Endothelial cell of umbilical vein (primary cell): Measurements from ENCODE around the gene CNN1. TPM values are rescaled to one million over a fixed set of nuclear protein-coding genes. Genes with fewer than 3 reads are reported as not detected.

Source experiments
- BruUV-seq: library from RNA; stranded (reverse); fragments of 400-500 nt; replicated peaks from 2 replicates; lab custom pipeline; 2021; lab: Mats Ljungman, UMichigan
- CTCF ChIA-PET: fragments of 300-600, 350-600 bp; sonication (Branson Sonifier 250); formaldehyde crosslinking; loops from one replicate; lab custom pipeline; 2021; ENCODE audit warnings: antibody characterized with exemption, inconsistent platforms; lab: Charles Lee
- POLR2A ChIA-PET: fragments of 300-600, 350-600 bp; sonication (Branson Sonifier 250); formaldehyde crosslinking; loops from one replicate; lab custom pipeline; 2021; ENCODE audit warnings: antibody characterized with exemption, inconsistent platforms; lab: Charles Lee
- DNase-seq: peaks from one replicate; pipeline ENCODE4 v3.0.0-alpha.2; 2011; ENCODE audit warnings: low read depth, low spot score
- FAIRE-seq: peaks from 2 replicates; lab custom pipeline; 2011; peaks lifted over from hg19 to GRCh38; lab: Jason Lieb, UNC
- H2AFZ ChIP-seq: 2 replicates; pipeline ENCODE4 v1.6.0; 2012; ENCODE audit warnings: low read depth, low read length, control low read depth, inconsistent platforms
- H3K27ac ChIP-seq: 2 replicates; pipeline ENCODE4 v1.5.1; 2011; ENCODE audit warnings: low read depth, mild to moderate bottlenecking, control low read depth, low read length, moderate library complexity; ENCODE audit not compliant: insufficient read depth
- H3K27me3 ChIP-seq, 2 experiments: 2 replicates each; pipeline versions ENCODE4 v1.6.0 to v1.6.1; 2011; ENCODE audit warnings: low read length in 2 of 2, mixed read lengths in 1 of 2; ENCODE audit not compliant: control insufficient read depth in 2 of 2, insufficient read depth in 2 of 2
- H3K36me3 ChIP-seq, 2 experiments: 2 replicates in 1 of 2; 3 replicates in 1 of 2; pipeline ENCODE4 v1.5.1; 2011; ENCODE audit warnings: low read length in 2 of 2, mild to moderate bottlenecking in 1 of 2, moderate library complexity in 1 of 2; ENCODE audit not compliant: control insufficient read depth in 2 of 2, insufficient read depth in 2 of 2; ENCODE audit errors: extremely low read depth in 1 of 2
- H3K4me1 ChIP-seq: 3 replicates; pipeline ENCODE4 v1.5.1; 2011; ENCODE audit warnings: mild to moderate bottlenecking, low read length; ENCODE audit not compliant: control insufficient read depth, insufficient read depth; ENCODE audit errors: extremely low read depth
- H3K4me2 ChIP-seq: 2 replicates; pipeline ENCODE4 v1.6.1; 2011; ENCODE audit warnings: low read length, control low read depth, mixed read lengths; ENCODE audit not compliant: insufficient read depth
- H3K4me3 ChIP-seq, 3 experiments: fragments of 200-600 bp in 1 of 3; sonication (generic), shearing (Covaris generic) in 1 of 3; replicated peaks in 1 of 3; 2 replicates each; pipeline ENCODE4 v1.5.1; 2011 to 2016; ENCODE audit warnings: control low read depth in 3 of 3, low read length in 3 of 3, mild to moderate bottlenecking in 2 of 3, inconsistent platforms in 1 of 3, low read depth in 1 of 3, moderate library complexity in 1 of 3; ENCODE audit not compliant: insufficient read depth in 1 of 3
- H3K79me2 ChIP-seq: 2 replicates; pipeline ENCODE4 v1.6.0; 2012; ENCODE audit warnings: low read length, inconsistent platforms; ENCODE audit not compliant: control insufficient read depth, insufficient read depth
- H3K9ac ChIP-seq: replicated peaks from 2 replicates; pipeline ENCODE3; 2011; ENCODE audit warnings: low read length, control low read depth; ENCODE audit not compliant: insufficient read depth; ENCODE audit errors: extremely low read depth
- H3K9me1 ChIP-seq: replicated peaks from 3 replicates; pipeline ENCODE4 v1.6.0; 2011; ENCODE audit warnings: mild to moderate bottlenecking, low read length; ENCODE audit not compliant: control insufficient read depth, insufficient read depth; ENCODE audit errors: extremely low read depth
- H3K9me3 ChIP-seq: replicated peaks from 2 replicates; pipeline ENCODE4 v1.5.1; 2012; ENCODE audit warnings: low read length, inconsistent platforms; ENCODE audit not compliant: control insufficient read depth, insufficient read depth
- H4K20me1 ChIP-seq: replicated peaks from 2 replicates; pipeline ENCODE3; 2011; ENCODE audit warnings: mild to moderate bottlenecking, low read length; ENCODE audit not compliant: control insufficient read depth, insufficient read depth; ENCODE audit errors: extremely low read depth
- EZH2 ChIP-seq: IDR thresholded peaks from 2 replicates; pipeline ENCODE4 v1.6.1; 2012; ENCODE audit warnings: borderline replicate concordance, low read depth, mild to moderate bottlenecking, moderate library complexity, low read length, inconsistent platforms; ENCODE audit not compliant: severe bottlenecking
- FOS ChIP-seq: IDR thresholded peaks from 2 replicates; pipeline ENCODE4 v1.6.1; 2011; ENCODE audit warnings: mild to moderate bottlenecking, low read length, moderate library complexity, borderline replicate concordance; ENCODE audit not compliant: insufficient read depth
- GATA2 ChIP-seq: IDR thresholded peaks from 2 replicates; pipeline ENCODE4 v1.7.0; 2011; ENCODE audit warnings: low read depth, mild to moderate bottlenecking, moderate library complexity, mixed read lengths, low read length; ENCODE audit not compliant: insufficient read length, insufficient read depth
- JUN ChIP-seq: IDR thresholded peaks from 2 replicates; pipeline ENCODE4 v1.6.1; 2011; ENCODE audit warnings: borderline replicate concordance, low read depth; ENCODE audit not compliant: insufficient read length, insufficient read depth
- MYC ChIP-seq: IDR thresholded peaks from one replicate; pipeline ENCODE4 v1.6.1; 2011; ENCODE audit warnings: mild to moderate bottlenecking, low read depth, low read length
- POLR2A ChIP-seq: IDR thresholded peaks from 2 replicates; pipeline ENCODE4 v1.6.1; 2012; ENCODE audit warnings: low read depth, mild to moderate bottlenecking, control low read depth, low read length
- POLR2AphosphoS5 ChIP-seq: IDR thresholded peaks from 2 replicates; pipeline ENCODE4 v1.6.1; 2012; ENCODE audit warnings: low read depth, mild to moderate bottlenecking, control low read depth, low read length, moderate library complexity; ENCODE audit not compliant: insufficient read depth
- dilution Hi-C: fragments of 300-500 bp; cut with MboI; formaldehyde crosslinking; loops from one replicate; pipeline ENCODE4 v1.15.0; 2019; ENCODE audit warnings: low sequenced_read_pairs; ENCODE audit not compliant: extremely low pct_ligation_motif_present
- intact Hi-C: fragments of 100-400 bp; cut with micrococcal nuclease; formaldehyde crosslinking; loops from one replicate; pipeline ENCODE4 v1.10.0; 2022
- polyA plus RNA-seq, 4 experiments: library from polyadenylated mRNA; depleted of rRNA in 3 of 4; stranded (reverse) in 3 of 4; unstranded in 1 of 4; fragments of >200 nt; gene quantifications; 2 replicates each; pipeline versions ENCODE4 v1.2.1 to v1.2.3, GENCODE V29; 2011 to 2012; ENCODE audit warnings: missing spikeins in 1 of 4
- total RNA-seq: library from RNA; stranded (reverse); gene quantifications from 2 replicates; pipeline ENCODE4 v1.2.3, GENCODE V29; 2021
- TF ChIP-seq, protein P1 (sequence below): IDR thresholded peaks from 2 replicates; pipeline ENCODE4 v1.6.1; 2011; ENCODE audit not compliant: insufficient read depth, insufficient read length
- TF ChIP-seq, protein P2 (sequence below), 2 donors: IDR thresholded peaks; 1 replicate in 1 of 2; 2 replicates in 1 of 2; pipeline ENCODE4 v1.5.1; 2011; ENCODE audit warnings: low read length in 2 of 2, mild to moderate bottlenecking in 2 of 2, moderate library complexity in 2 of 2, control low read depth in 1 of 2, inconsistent platforms in 1 of 2, low read depth in 1 of 2; ENCODE audit not compliant: insufficient read depth in 1 of 2; ENCODE audit errors: extremely low read depth in 1 of 2

Gene CNN1
- total and polyA plus RNA-seq, 2 donors (not counting 3 experiments of a cell fraction or from before 2014, with no cell fraction given) = 0.76 TPM; not detected in 1

DNA sequence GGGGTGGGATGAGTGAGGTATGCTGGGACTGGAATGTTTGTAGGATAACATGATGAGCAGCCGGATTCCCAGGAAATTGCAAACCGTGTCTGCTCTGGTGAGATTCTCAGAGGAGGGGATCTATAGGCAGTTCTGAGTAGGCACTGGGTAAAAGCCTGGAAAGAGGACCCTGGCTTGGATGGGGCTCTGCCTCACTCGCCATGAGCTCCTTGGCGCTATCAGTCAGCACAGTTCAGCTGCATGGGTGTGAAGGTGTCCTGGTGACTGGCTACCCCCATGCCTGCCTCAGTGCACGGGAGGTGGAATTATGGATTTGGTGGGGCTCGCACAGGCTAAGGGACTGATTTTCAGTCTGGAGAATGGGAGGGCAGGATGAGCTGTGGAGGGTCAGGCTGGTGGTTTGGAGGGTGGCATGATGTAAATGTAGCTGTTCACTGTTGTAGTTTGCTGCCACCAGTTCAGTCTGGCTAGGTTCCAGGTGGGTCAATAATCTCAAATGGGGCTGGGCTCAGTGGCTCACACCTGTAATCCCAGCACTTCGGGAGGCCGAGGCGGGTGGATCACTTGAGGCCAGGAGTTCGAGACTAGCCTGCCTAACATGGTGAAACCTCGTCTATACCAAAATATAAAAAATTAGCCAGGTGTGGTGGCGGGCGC lies 49.5 kb downstream of the CNN1 start:
- POLR2A ChIA-PET = no interaction called here
- Histone ChIP-seq H3K36me3 (no peaks in the 10 kb centered on the region), H3K4me3 (no peak overlapping the region), H2AFZ (peak overlapping the region; percentile 7), H3K27ac (no peak overlapping the region), H3K9me1 (no peaks in the 10 kb centered on the region), H3K9me3 (no peaks in the 10 kb centered on the region), H3K9ac (no peak overlapping the region), H3K27me3 (no peaks in the 10 kb centered on the region), H4K20me1 (no peaks in the 10 kb centered on the region), H3K4me2 (no peak overlapping the region), H3K4me1 (no peaks in the 10 kb centered on the region), H3K79me2 (no peaks in the 10 kb centered on the region)
- dilution Hi-C loops = no loop called here
- intact Hi-C loops = loop anchor here (1.0 to 5.0 kb wide), 7 partner anchors 29 to 346 kb away; partner anchors contain the start of genes ECSIT, ELOF1, ODAD3 and PRKCSH
- CTCF ChIA-PET = interaction anchor here (0.7 to 2.1 kb wide), 11 partner anchors 27 to 300 kb away, joined by 3 to 11 read pairs (median 3); partner anchors contain the start of genes ELOF1 and ZNF653
- no peak for FAIRE-seq
- no peak for DNase-seq
- BruUV-seq = no TSS peak
- TF ChIP-seq GATA2 (no peak), POLR2A (no peak), EZH2 (no peak), POLR2AphosphoS5 (no peak), JUN (no peak), FOS (no peak), MYC (no peak)
- TF ChIP-seq, protein P1, sequence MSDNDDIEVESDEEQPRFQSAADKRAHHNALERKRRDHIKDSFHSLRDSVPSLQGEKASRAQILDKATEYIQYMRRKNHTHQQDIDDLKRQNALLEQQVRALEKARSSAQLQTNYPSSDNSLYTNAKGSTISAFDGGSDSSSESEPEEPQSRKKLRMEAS = no peak
- TF ChIP-seq, protein P2, sequence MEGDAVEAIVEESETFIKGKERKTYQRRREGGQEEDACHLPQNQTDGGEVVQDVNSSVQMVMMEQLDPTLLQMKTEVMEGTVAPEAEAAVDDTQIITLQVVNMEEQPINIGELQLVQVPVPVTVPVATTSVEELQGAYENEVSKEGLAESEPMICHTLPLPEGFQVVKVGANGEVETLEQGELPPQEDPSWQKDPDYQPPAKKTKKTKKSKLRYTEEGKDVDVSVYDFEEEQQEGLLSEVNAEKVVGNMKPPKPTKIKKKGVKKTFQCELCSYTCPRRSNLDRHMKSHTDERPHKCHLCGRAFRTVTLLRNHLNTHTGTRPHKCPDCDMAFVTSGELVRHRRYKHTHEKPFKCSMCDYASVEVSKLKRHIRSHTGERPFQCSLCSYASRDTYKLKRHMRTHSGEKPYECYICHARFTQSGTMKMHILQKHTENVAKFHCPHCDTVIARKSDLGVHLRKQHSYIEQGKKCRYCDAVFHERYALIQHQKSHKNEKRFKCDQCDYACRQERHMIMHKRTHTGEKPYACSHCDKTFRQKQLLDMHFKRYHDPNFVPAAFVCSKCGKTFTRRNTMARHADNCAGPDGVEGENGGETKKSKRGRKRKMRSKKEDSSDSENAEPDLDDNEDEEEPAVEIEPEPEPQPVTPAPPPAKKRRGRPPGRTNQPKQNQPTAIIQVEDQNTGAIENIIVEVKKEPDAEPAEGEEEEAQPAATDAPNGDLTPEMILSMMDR (IDR thresholded peaks at IDR 0.05; ENCODE audit: extremely low read depth in 1 of 2, insufficient read depth in 1 of 2, low read depth in 1 of 2, low read length in 2 of 2) = no peak
